Peyer's patch (tissue), 4 donors: ENCODE measurements around the gene ZNF799. TPM values are rescaled to one million over a fixed set of nuclear protein-coding genes. Genes with fewer than 3 reads are reported as not detected.
A peak's percentile ranks its signal among the peaks of the same experiment; 100 is the strongest.
"Not testable (repeated sequence)": the region's sequence is repeated elsewhere in the genome, so short reads cannot be mapped to it uniquely, and the experiment has no call there.

Experiments used
- DNase-seq, 3 donors: peaks; one replicate each; pipeline ENCODE4 v3.0.0-alpha.2; 2017 to 2019
- H3K27ac ChIP-seq, 4 donors: fragments of 200-600 bp; sonication (generic); one replicate each; pipeline ENCODE4 v1.5.1; 2016 to 2019
- H3K27me3 ChIP-seq, 2 donors: fragments of 200-600 bp; sonication (generic); one replicate each; pipeline ENCODE4 v1.5.1; 2019
- H3K36me3 ChIP-seq, 3 donors: fragments of 200-600 bp; sonication (generic); one replicate each; pipeline ENCODE4 v1.5.1; 2016 to 2019
- H3K4me1 ChIP-seq, 4 donors: fragments of 200-600 bp; sonication (generic); one replicate each; pipeline ENCODE4 v1.5.1; 2016 to 2019
- H3K4me3 ChIP-seq, 4 donors: fragments of 200-600 bp; sonication (generic); 1 replicate in 3 of 4; 2 replicates in 1 of 4; pipeline ENCODE4 v1.5.1; 2016 to 2019; ENCODE audit warnings: mild to moderate bottlenecking in 1 of 4
- H3K9me3 ChIP-seq, 4 donors: fragments of 200-600 bp; sonication (generic); one replicate each; pipeline ENCODE4 v1.5.1; 2016 to 2019; ENCODE audit warnings: mild to moderate bottlenecking in 1 of 4
- POLR2A ChIP-seq, 2 donors: fragments of 450-650 bp; IDR thresholded peaks; one replicate each; pipeline ENCODE4 v1.5.1; 2017; ENCODE audit warnings: antibody characterized with exemption in 2 of 2, mild to moderate bottlenecking in 2 of 2, moderate library complexity in 2 of 2
- total RNA-seq, 4 donors: library from RNA; depleted of rRNA; stranded (reverse); fragments of >200 nt; gene quantifications; one replicate each; pipeline ENCODE4 v1.1.0, GENCODE V29; 2016
- TF ChIP-seq, protein P1 (sequence below), 6 experiments: fragments of 450-650 bp in 4 of 6; fragments of 200-600 bp in 2 of 6; sonication (generic) in 1 of 6; IDR thresholded peaks; one replicate each; pipeline ENCODE4 v1.5.1; 2017 to 2019; ENCODE audit warnings: antibody characterized with exemption in 6 of 6, mild to moderate bottlenecking in 3 of 6, moderate library complexity in 1 of 6

The ZNF799 gene
- total RNA-seq, 4 donors from 2014 or later, result 5.1 to 17.3 (median 7.9) TPM

DNA sequence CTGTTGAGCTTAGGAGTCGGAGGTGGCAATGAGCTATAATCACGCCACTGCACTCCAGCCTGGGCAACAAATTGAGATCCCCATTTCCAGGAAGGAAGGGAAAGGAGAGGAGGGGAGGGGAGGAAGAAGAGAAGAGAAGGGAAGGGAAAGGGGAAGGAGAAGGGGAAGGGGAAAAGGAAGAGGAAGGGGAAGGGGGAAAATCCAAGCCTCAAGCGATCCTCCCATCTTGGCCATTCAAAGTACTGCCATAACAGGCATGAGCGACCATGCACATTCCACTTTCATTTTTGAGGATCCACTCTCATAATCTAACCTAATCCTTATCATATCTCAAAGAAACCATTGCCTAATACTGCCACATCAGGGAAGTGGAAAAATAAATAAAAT lies 24.8 kb upstream of the ZNF799 start:
- TF ChIP-seq, protein P1, sequence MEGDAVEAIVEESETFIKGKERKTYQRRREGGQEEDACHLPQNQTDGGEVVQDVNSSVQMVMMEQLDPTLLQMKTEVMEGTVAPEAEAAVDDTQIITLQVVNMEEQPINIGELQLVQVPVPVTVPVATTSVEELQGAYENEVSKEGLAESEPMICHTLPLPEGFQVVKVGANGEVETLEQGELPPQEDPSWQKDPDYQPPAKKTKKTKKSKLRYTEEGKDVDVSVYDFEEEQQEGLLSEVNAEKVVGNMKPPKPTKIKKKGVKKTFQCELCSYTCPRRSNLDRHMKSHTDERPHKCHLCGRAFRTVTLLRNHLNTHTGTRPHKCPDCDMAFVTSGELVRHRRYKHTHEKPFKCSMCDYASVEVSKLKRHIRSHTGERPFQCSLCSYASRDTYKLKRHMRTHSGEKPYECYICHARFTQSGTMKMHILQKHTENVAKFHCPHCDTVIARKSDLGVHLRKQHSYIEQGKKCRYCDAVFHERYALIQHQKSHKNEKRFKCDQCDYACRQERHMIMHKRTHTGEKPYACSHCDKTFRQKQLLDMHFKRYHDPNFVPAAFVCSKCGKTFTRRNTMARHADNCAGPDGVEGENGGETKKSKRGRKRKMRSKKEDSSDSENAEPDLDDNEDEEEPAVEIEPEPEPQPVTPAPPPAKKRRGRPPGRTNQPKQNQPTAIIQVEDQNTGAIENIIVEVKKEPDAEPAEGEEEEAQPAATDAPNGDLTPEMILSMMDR (IDR thresholded peaks at IDR 0.05), result no peak
- no peak for TF ChIP-seq POLR2A (IDR thresholded peaks at IDR 0.05)
- no peaks in the 10 kb centered on the region for H3K4me1 ChIP-seq
- no peak overlapping the region for H3K4me3 ChIP-seq
- peaks cover 0 to 14% (median 0%) of the 10 kb centered on the region in 4 donors for H3K9me3 ChIP-seq
- peaks cover 0 to 18% (median 0%) of the 10 kb centered on the region in 3 donors for H3K36me3 ChIP-seq
- no peak overlapping the region for H3K27ac ChIP-seq
- H3K27me3 ChIP-seq, result no peaks in the 10 kb centered on the region
- DNase-seq, result no peak

DNA sequence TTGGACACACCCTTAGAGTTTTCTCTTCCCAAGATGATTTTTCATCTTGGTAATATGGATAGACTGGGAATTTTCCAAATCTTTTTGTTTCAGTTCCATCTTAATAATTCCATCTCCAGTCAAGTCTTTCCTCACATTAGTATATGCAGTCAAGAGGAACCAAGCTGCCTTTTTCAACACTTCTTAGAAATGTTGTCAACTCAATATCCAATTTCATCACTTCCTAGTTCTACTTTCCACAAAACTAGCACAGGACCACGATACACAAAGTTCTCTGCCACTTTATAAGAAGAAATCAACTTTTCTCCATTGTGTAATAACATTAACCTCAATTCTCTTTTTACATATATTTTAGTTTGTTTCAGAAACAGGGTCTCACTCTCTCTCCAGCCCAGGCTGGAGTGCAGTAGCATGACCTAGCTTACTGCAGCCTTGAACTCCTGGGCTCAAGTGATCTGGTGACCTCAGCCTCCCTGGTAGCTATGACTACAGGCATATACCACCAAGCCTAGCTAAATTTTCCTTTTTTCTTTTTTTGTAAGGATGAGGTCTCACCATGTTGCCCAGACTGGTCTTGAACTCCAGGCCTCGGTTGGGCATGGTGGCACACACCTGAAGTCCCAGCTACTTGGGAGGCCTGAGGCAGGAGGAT lies 24.3 kb upstream of the ZNF799 start:
- H3K9me3 ChIP-seq, result peaks cover 0 to 10% (median 0%) of the 10 kb centered on the region in 4 donors
- H3K27ac ChIP-seq, result no peak overlapping the region
- no peaks in the 10 kb centered on the region for H3K4me1 ChIP-seq
- no peak for DNase-seq
- no peak for TF ChIP-seq POLR2A (IDR thresholded peaks at IDR 0.05)
- TF ChIP-seq, protein P1 (IDR thresholded peaks at IDR 0.05), result no peak
- no peak overlapping the region for H3K4me3 ChIP-seq
- peaks cover 0 to 12% (median 0%) of the 10 kb centered on the region in 3 donors for H3K36me3 ChIP-seq
- H3K27me3 ChIP-seq, result no peaks in the 10 kb centered on the region

GRCh38 chr19:12417273-12417672 lies 16.2 kb upstream of the ZNF799 start:
- not testable (repeated sequence) for H3K9me3 ChIP-seq, H3K27me3 ChIP-seq, DNase-seq, H3K27ac ChIP-seq, H3K36me3 ChIP-seq, H3K4me1 ChIP-seq, H3K4me3 ChIP-seq

DNA sequence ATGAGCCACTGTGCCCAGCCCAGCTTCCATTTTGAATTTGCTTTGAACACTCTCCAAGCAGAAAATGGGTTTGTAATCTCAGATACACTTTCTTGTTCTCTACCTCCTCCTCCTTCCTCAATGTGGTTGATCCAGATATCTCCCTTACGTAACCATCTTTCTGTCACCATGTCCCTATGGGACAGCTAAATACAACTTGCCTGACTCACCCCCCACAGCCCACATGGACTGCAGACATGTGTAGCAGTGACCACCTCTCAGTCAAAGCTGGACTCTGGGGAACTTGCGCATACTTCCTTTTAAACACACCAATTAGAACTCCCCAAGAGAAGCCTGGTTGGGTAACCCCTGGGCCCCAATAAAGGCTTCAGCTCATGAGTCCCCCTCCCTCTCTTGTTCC lies 10.8 kb upstream of the ZNF799 start:
- H3K4me1 ChIP-seq, result no peaks in the 10 kb centered on the region
- no peaks in the 10 kb centered on the region for H3K9me3 ChIP-seq
- TF ChIP-seq POLR2A (IDR thresholded peaks at IDR 0.05), result no peak
- TF ChIP-seq, protein P1 (IDR thresholded peaks at IDR 0.05), result no peak
- no peak overlapping the region for H3K27ac ChIP-seq
- no peaks in the 10 kb centered on the region for H3K36me3 ChIP-seq
- no peak overlapping the region for H3K4me3 ChIP-seq
- no peak for DNase-seq
- no peaks in the 10 kb centered on the region for H3K27me3 ChIP-seq

GRCh38 chr19:12399901-12400632 lies 1.0 kb downstream of the ZNF799 start:
- not testable (repeated sequence) for H3K27me3 ChIP-seq, H3K36me3 ChIP-seq, H3K9me3 ChIP-seq
- Histone ChIP-seq H3K27ac (peak overlapping the region; percentile 74 to 88 (median 86)), H3K4me1 (peaks cover 0 to 12% (median 2%) of the 10 kb centered on the region in 4 donors), H3K4me3 (peak overlapping the region; percentile 62 to 85 (median 73))
- TF ChIP-seq POLR2A (IDR thresholded peaks at IDR 0.05), result peak; percentile 25 to 51
- TF ChIP-seq, protein P1 (IDR thresholded peaks at IDR 0.05), result peak in 1 of 6 experiments; percentile 14
- peak in 2 of 3 donors; percentile 27 to 76 for DNase-seq

DNA sequence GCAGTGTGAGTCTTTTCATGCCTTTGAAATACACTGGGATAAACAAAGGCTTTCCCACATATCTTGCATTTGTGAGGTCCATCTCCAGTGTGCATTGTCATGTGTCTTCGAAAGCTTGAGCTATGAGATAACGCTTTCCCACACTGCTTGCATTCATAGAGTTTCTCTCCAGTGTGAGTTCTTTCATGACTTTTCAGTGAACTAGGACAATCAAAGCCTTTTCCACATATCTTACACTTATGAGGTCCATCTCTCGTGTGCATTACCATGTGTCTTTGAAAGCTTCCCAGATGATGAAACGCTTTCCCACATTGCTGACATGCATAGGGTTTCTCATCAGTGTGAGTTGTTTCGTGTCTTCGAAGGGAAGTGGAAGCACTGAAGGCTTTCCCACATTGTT lies 9.9 kb downstream of the ZNF799 start:
- peaks cover 0 to 44% (median 0%) of the 10 kb centered on the region in 3 donors for H3K36me3 ChIP-seq
- H3K27ac ChIP-seq, DNase-seq, H3K4me1 ChIP-seq, H3K4me3 ChIP-seq, H3K27me3 ChIP-seq: not testable (repeated sequence)
- peaks cover 0 to 28% (median 3%) of the 10 kb centered on the region in 4 donors for H3K9me3 ChIP-seq

GRCh38 chr19:12386365-12386764 lies 14.7 kb downstream of the ZNF799 start:
- Histone ChIP-seq H3K9me3 (peaks cover 0 to 24% (median 3%) of the 10 kb centered on the region in 4 donors), H3K36me3 (peaks cover 0 to 56% (median 0%) of the 10 kb centered on the region in 3 donors)
- not testable (repeated sequence) for H3K4me1 ChIP-seq, H3K27ac ChIP-seq, H3K4me3 ChIP-seq, H3K27me3 ChIP-seq, DNase-seq
